ENCODE measurements around the gene STK33.

GRCh38 chr11:8356721-8357504 lies 237.1 kb downstream of the STK33 start:
- no peak for TF ChIP-seq GATA3 (IDR thresholded peaks at IDR 0.05; ENCODE audit: low read depth, low read length)
- no peak for TF ChIP-seq GATA2 (IDR thresholded peaks at IDR 0.05; ENCODE audit: low read depth, low read length)
